Tibial nerve (tissue), 4 donors: ENCODE data around the gene PDE3B. TPM values are rescaled to one million over a fixed set of nuclear protein-coding genes. Genes with fewer than 3 reads are reported as not detected.

ENCODE experiments used
- DNase-seq, 2 donors: peaks; one replicate each; pipeline ENCODE4 v3.0.0-alpha.2; 2019; ENCODE audit warnings: low spot score in 2 of 2
- H3K27ac ChIP-seq, 4 donors: fragments of 200-600 bp; sonication (generic) in 3 of 4; one replicate each; pipeline ENCODE4 v1.5.1; 2017 to 2019; ENCODE audit warnings: mild to moderate bottlenecking in 1 of 4
- H3K27me3 ChIP-seq, 2 donors: fragments of 200-600 bp; sonication (generic) in 1 of 2; one replicate each; pipeline versions ENCODE4 v1.5.1 to v1.6.0; 2017 to 2019
- H3K36me3 ChIP-seq, 3 donors: fragments of 200-600 bp; sonication (generic); one replicate each; pipeline ENCODE4 v1.5.1; 2018 to 2019
- H3K4me1 ChIP-seq, 4 donors: fragments of 200-600 bp; sonication (generic) in 3 of 4; one replicate each; pipeline ENCODE4 v1.5.1; 2017 to 2019
- H3K4me3 ChIP-seq, 4 donors: fragments of 200-600 bp; sonication (generic) in 3 of 4; one replicate each; pipeline ENCODE4 v1.5.1; 2017 to 2019; ENCODE audit warnings: mild to moderate bottlenecking in 1 of 4, moderate library complexity in 1 of 4
- H3K9me3 ChIP-seq, 4 donors: fragments of 200-600 bp; sonication (generic) in 3 of 4; one replicate each; pipeline ENCODE4 v1.5.1; 2017 to 2019
- EP300 ChIP-seq, 2 donors: sonication (generic); formaldehyde crosslinking; IDR thresholded peaks; one replicate each; pipeline ENCODE4 v1.6.1; 2017; ENCODE audit warnings: antibody characterized with exemption in 2 of 2, mild to moderate bottlenecking in 1 of 2
- POLR2A ChIP-seq, 2 donors: fragments of 450-650 bp; IDR thresholded peaks; one replicate each; pipeline ENCODE4 v1.6.1; 2017; ENCODE audit warnings: antibody characterized with exemption in 2 of 2, mild to moderate bottlenecking in 2 of 2, moderate library complexity in 2 of 2
- WGBS, 2 donors: methylation state at CpG; one replicate each; pipeline ENCODE4 v1.1.5; 2018; 5-methylcytosine and 5-hydroxymethylcytosine counted together
- total RNA-seq, 4 donors: library from RNA; depleted of rRNA; stranded (reverse); fragments of >200 nt; gene quantifications; one replicate each; pipeline ENCODE4 v1.1.0, GENCODE V29; 2016
- TF ChIP-seq, protein P1 (sequence below), 5 experiments: fragments of 200-600 bp in 3 of 5; fragments of 450-650 bp in 2 of 5; sonication (generic) in 3 of 5; IDR thresholded peaks; one replicate each; pipeline ENCODE4 v1.5.1; 2016 to 2019; ENCODE audit warnings: antibody characterized with exemption in 5 of 5, mild to moderate bottlenecking in 3 of 5, moderate library complexity in 2 of 5

PDE3B gene
- total RNA-seq, 4 donors from 2014 or later = 15.3 to 39.9 (median 26.4) TPM

DNA sequence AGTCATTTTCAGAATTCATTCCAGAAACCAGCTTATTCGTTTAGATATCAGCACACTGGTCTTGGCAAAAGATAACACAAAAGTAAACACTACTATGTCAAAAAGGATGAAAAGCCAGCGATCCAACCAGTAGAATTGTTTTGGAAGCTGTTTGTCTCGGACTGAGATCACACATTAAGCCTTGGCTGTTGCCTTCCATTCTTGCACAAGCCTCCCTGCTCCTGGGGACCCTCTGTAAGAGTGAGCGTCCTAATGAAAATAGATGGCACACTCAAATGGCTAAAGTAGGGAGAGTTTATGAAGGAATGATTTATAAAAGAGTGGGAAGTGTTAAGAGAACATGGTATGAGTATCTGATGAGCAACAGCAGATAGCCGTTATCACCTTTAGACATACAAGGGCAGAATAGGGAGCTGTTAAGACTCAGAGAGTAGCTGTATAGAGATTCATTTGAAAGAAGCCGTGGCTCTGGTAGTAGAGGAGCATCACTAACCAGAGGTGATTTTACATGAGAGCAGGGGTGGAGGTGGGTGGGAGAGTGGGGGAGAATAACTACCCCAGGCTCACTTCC, 25.2 kb downstream of the PDE3B start:
- H3K27ac ChIP-seq = no peak overlapping the region
- no peak for TF ChIP-seq POLR2A (IDR thresholded peaks at IDR 0.05)
- TF ChIP-seq EP300 (IDR thresholded peaks at IDR 0.05) = no peak
- TF ChIP-seq, protein P1, sequence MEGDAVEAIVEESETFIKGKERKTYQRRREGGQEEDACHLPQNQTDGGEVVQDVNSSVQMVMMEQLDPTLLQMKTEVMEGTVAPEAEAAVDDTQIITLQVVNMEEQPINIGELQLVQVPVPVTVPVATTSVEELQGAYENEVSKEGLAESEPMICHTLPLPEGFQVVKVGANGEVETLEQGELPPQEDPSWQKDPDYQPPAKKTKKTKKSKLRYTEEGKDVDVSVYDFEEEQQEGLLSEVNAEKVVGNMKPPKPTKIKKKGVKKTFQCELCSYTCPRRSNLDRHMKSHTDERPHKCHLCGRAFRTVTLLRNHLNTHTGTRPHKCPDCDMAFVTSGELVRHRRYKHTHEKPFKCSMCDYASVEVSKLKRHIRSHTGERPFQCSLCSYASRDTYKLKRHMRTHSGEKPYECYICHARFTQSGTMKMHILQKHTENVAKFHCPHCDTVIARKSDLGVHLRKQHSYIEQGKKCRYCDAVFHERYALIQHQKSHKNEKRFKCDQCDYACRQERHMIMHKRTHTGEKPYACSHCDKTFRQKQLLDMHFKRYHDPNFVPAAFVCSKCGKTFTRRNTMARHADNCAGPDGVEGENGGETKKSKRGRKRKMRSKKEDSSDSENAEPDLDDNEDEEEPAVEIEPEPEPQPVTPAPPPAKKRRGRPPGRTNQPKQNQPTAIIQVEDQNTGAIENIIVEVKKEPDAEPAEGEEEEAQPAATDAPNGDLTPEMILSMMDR (IDR thresholded peaks at IDR 0.05) = no peak
- 76 to 80% methylated on average over 6 of the region's 6 CpGs for WGBS, 2 donors
- no peak overlapping the region for H3K4me3 ChIP-seq
- H3K9me3 ChIP-seq = no peaks in the 10 kb centered on the region
- H3K4me1 ChIP-seq = no peaks in the 10 kb centered on the region
- no peak for DNase-seq
- no peaks in the 10 kb centered on the region for H3K27me3 ChIP-seq
- no peaks in the 10 kb centered on the region for H3K36me3 ChIP-seq

DNA sequence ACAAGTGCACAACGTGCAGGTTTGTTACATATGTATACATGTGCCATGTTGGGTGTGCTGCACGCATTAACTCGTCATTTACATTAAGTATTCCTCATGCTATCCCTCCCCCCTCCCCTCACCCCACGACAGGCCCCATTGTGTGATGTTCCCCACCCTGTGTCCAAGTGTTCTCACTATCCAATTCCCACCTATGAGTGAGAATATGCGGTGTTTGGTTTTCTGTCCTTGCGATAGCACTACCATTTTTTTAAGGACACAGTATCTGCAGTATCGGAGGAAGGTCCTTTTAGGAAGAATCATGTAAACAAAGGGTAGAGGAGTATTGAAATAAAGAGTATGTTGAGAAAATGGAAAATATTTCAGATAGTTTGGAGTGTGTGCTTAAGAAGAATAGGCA, 25.9 kb downstream of the PDE3B start:
- H3K36me3 ChIP-seq = no peaks in the 10 kb centered on the region
- no peaks in the 10 kb centered on the region for H3K9me3 ChIP-seq
- H3K27me3 ChIP-seq = no peaks in the 10 kb centered on the region
- 87% methylated on average over 7 of the region's 7 CpGs for WGBS, 2 donors
- no peaks in the 10 kb centered on the region for H3K4me1 ChIP-seq
- no peak overlapping the region for H3K27ac ChIP-seq
- TF ChIP-seq EP300 (IDR thresholded peaks at IDR 0.05) = no peak
- no peak for TF ChIP-seq POLR2A (IDR thresholded peaks at IDR 0.05)
- TF ChIP-seq, protein P1 (IDR thresholded peaks at IDR 0.05) = no peak
- DNase-seq = no peak
- no peak overlapping the region for H3K4me3 ChIP-seq

DNA sequence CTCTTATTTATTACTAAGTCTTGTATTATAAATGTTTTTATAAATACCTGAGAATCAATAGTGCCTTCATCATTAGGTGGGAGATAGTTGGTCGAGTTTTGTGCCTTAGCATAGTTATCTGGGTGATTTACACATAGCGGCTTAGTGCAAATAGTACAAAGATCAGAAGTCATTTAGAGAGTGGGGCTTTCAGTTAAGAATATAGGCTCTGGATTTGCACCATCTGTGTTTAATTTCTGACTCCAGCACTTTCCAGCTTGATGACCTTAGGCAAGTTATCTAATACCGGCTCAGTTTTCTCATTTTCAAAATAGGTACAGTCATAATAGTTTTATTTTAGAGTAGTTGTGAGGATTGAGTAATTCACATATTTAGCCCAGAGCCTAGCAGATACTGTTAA, 26.4 kb downstream of the PDE3B start:
- WGBS, 2 donors = 57 to 58% methylated on average over 3 of the region's 3 CpGs
- no peak overlapping the region for H3K27ac ChIP-seq
- H3K4me1 ChIP-seq = no peaks in the 10 kb centered on the region
- H3K27me3 ChIP-seq = no peaks in the 10 kb centered on the region
- no peak for DNase-seq
- H3K36me3 ChIP-seq = no peaks in the 10 kb centered on the region
- TF ChIP-seq EP300 (IDR thresholded peaks at IDR 0.05) = no peak
- TF ChIP-seq, protein P1 (IDR thresholded peaks at IDR 0.05) = no peak
- no peak for TF ChIP-seq POLR2A (IDR thresholded peaks at IDR 0.05)
- H3K9me3 ChIP-seq = no peaks in the 10 kb centered on the region
- H3K4me3 ChIP-seq = no peak overlapping the region

DNA sequence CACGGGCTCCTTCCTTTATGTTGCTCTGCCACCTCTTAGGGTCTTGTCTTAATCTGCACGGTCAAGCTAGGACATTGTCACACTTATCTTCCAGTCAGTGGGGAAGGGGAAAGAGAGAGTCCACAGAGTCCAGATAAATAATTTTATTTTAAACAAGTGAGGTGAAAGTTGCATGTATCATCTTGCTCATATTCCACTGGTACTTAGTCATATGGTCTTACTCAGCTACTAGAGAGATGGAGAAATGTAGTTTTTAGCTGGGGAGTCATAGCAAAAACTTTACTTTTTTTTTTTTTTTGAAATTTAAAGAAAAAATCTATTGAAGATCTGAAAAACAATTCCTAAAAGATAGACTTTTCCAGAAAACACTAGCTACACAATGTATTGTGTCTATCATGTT, 29.0 kb downstream of the PDE3B start:
- no peaks in the 10 kb centered on the region for H3K9me3 ChIP-seq
- H3K27ac ChIP-seq = no peak overlapping the region
- no peaks in the 10 kb centered on the region for H3K36me3 ChIP-seq
- TF ChIP-seq POLR2A (IDR thresholded peaks at IDR 0.05) (no peak), EP300 (IDR thresholded peaks at IDR 0.05) (no peak)
- TF ChIP-seq, protein P1 (IDR thresholded peaks at IDR 0.05) = no peak
- H3K4me3 ChIP-seq = no peak overlapping the region
- H3K27me3 ChIP-seq = no peaks in the 10 kb centered on the region
- no peak for DNase-seq
- 69 to 76% methylated on average over 2 of the region's 2 CpGs for WGBS, 2 donors
- no peaks in the 10 kb centered on the region for H3K4me1 ChIP-seq

DNA sequence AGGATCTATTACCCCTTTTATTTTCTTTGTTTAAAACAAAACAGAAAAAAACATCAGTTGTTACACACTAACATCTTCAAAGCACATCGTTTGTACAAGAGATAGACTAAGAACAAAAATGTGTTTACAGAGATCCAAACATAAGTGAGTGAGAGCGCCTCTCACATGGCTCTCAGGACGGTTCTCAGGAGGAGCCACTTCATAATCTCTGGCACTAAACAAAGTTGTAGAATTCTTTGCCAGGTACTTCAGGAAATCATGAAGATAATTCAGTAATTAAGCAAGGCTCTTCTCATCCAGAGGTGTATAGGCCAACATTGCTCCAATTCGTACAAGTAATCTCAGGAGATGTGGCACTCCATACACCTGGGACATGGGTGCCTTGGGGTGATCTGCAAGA, 29.8 kb downstream of the PDE3B start:
- Histone ChIP-seq H3K4me1 (no peaks in the 10 kb centered on the region), H3K4me3 (no peak overlapping the region), H3K27ac (no peak overlapping the region), H3K27me3 (no peaks in the 10 kb centered on the region), H3K36me3 (no peaks in the 10 kb centered on the region), H3K9me3 (no peaks in the 10 kb centered on the region)
- TF ChIP-seq POLR2A (IDR thresholded peaks at IDR 0.05) (no peak), EP300 (IDR thresholded peaks at IDR 0.05) (no peak)
- TF ChIP-seq, protein P1 (IDR thresholded peaks at IDR 0.05) = no peak
- DNase-seq = no peak
- 80 to 86% methylated on average over 4 of the region's 4 CpGs for WGBS, 2 donors
